GM23338 (cell line): ENCODE data around the gene NPAS4.

Experiments used
- CREB1 ChIP-seq: fragments of 250-450 bp; sonication (Bioruptor Pico); IDR thresholded peaks from 2 replicates; pipeline ENCODE4 v1.5.0; 2020; ENCODE audit warnings: low read depth, mild to moderate bottlenecking, moderate library complexity
- EZH2 ChIP-seq: fragments of 200-600 bp; sonication (generic); IDR thresholded peaks from one replicate; pipeline ENCODE4 v1.8.0; 2017; ENCODE audit warnings: antibody characterized with exemption, mild to moderate bottlenecking, low read depth; ENCODE audit not compliant: unreplicated experiment
- EZH2phosphoT487 ChIP-seq: fragments of 200-600 bp; sonication (generic); IDR thresholded peaks from one replicate; pipeline ENCODE4 v1.8.1; 2018; ENCODE audit warnings: antibody characterized with exemption; ENCODE audit not compliant: unreplicated experiment
- JUNB ChIP-seq: IDR thresholded peaks from one replicate; pipeline ENCODE4 v1.6.1; 2016; ENCODE audit warnings: antibody characterized with exemption; ENCODE audit not compliant: unreplicated experiment
- POLR2AphosphoS5 ChIP-seq: IDR thresholded peaks from 2 replicates; pipeline ENCODE4 v1.6.1; 2016; ENCODE audit warnings: antibody characterized with exemption, low read depth
- STAT1 ChIP-seq: IDR thresholded peaks from one replicate; pipeline ENCODE4 v1.6.1; 2016; ENCODE audit warnings: antibody characterized with exemption; ENCODE audit not compliant: unreplicated experiment
- ZNF114 ChIP-seq: fragments of 250-450 bp; sonication (Bioruptor Pico); IDR thresholded peaks from 2 replicates; pipeline ENCODE4 v1.5.0; 2020; ENCODE audit warnings: mild to moderate bottlenecking, moderate library complexity
- ZNF331 ChIP-seq: fragments of 250-450 bp; sonication (Bioruptor Pico); IDR thresholded peaks from 2 replicates; pipeline ENCODE4 v1.5.0; 2020; ENCODE audit warnings: low read depth, mild to moderate bottlenecking, moderate library complexity
- TF ChIP-seq, protein P1 (sequence below), 2 experiments: fragments of 200-600 bp in 1 of 2; sonication (generic) in 1 of 2; conservative IDR thresholded peaks; 2 replicates each; pipeline versions ENCODE4 v1.5.1 to v1.6.1; 2016 to 2017; ENCODE audit warnings: antibody characterized with exemption in 2 of 2, low read depth in 2 of 2, mild to moderate bottlenecking in 2 of 2, moderate library complexity in 1 of 2
- TF ChIP-seq, protein P2 (sequence below): IDR thresholded peaks from 2 replicates; pipeline ENCODE4 v1.6.1; 2016; ENCODE audit warnings: antibody characterized with exemption
- TF ChIP-seq, protein P3 (sequence below): IDR thresholded peaks from one replicate; pipeline ENCODE4 v1.6.1; 2018; ENCODE audit warnings: antibody characterized with exemption; ENCODE audit not compliant: unreplicated experiment

DNA sequence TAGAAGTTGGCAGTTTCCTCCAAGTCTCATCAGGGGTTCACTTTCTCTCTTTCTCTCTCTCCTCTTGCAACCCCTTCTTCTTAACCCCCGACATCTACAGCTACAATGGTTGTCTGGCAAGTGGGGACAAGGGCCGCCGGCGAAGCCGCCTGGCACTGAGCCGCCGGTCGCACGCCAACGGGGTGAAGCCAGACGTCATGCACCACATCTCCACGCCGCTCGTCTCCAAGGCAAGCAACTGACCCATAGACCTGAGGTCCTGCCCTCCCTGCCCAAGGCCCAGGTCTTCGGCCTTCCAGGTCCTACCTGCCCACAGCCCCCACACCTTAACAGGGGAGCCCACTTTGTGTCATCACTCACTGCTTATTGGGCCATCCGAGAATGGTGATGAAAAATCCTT lies 50.3 kb downstream of the NPAS4 start:
- TF ChIP-seq POLR2AphosphoS5: no peak
- TF ChIP-seq EZH2: no peak
- no peak for TF ChIP-seq ZNF331 (CRISPR knock-in tag)
- TF ChIP-seq, protein P1, sequence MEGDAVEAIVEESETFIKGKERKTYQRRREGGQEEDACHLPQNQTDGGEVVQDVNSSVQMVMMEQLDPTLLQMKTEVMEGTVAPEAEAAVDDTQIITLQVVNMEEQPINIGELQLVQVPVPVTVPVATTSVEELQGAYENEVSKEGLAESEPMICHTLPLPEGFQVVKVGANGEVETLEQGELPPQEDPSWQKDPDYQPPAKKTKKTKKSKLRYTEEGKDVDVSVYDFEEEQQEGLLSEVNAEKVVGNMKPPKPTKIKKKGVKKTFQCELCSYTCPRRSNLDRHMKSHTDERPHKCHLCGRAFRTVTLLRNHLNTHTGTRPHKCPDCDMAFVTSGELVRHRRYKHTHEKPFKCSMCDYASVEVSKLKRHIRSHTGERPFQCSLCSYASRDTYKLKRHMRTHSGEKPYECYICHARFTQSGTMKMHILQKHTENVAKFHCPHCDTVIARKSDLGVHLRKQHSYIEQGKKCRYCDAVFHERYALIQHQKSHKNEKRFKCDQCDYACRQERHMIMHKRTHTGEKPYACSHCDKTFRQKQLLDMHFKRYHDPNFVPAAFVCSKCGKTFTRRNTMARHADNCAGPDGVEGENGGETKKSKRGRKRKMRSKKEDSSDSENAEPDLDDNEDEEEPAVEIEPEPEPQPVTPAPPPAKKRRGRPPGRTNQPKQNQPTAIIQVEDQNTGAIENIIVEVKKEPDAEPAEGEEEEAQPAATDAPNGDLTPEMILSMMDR (conservative IDR thresholded peaks at IDR 0.05; ENCODE audit: low read depth in 2 of 2): no peak
- no peak for TF ChIP-seq EZH2phosphoT487
- TF ChIP-seq ZNF114 (CRISPR knock-in tag): no peak
- TF ChIP-seq JUNB: no peak
- TF ChIP-seq, protein P2, sequence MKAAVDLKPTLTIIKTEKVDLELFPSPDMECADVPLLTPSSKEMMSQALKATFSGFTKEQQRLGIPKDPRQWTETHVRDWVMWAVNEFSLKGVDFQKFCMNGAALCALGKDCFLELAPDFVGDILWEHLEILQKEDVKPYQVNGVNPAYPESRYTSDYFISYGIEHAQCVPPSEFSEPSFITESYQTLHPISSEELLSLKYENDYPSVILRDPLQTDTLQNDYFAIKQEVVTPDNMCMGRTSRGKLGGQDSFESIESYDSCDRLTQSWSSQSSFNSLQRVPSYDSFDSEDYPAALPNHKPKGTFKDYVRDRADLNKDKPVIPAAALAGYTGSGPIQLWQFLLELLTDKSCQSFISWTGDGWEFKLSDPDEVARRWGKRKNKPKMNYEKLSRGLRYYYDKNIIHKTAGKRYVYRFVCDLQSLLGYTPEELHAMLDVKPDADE: no peak
- TF ChIP-seq CREB1 (CRISPR knock-in tag): no peak
- TF ChIP-seq, protein P3, sequence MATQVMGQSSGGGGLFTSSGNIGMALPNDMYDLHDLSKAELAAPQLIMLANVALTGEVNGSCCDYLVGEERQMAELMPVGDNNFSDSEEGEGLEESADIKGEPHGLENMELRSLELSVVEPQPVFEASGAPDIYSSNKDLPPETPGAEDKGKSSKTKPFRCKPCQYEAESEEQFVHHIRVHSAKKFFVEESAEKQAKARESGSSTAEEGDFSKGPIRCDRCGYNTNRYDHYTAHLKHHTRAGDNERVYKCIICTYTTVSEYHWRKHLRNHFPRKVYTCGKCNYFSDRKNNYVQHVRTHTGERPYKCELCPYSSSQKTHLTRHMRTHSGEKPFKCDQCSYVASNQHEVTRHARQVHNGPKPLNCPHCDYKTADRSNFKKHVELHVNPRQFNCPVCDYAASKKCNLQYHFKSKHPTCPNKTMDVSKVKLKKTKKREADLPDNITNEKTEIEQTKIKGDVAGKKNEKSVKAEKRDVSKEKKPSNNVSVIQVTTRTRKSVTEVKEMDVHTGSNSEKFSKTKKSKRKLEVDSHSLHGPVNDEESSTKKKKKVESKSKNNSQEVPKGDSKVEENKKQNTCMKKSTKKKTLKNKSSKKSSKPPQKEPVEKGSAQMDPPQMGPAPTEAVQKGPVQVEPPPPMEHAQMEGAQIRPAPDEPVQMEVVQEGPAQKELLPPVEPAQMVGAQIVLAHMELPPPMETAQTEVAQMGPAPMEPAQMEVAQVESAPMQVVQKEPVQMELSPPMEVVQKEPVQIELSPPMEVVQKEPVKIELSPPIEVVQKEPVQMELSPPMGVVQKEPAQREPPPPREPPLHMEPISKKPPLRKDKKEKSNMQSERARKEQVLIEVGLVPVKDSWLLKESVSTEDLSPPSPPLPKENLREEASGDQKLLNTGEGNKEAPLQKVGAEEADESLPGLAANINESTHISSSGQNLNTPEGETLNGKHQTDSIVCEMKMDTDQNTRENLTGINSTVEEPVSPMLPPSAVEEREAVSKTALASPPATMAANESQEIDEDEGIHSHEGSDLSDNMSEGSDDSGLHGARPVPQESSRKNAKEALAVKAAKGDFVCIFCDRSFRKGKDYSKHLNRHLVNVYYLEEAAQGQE: no peak
- no peak for TF ChIP-seq STAT1
